ENCODE results near the gene METTL26.

The METTL26 gene

GRCh38 chr16:634051-634670, 1.9 kb downstream of the METTL26 start:
- Histone ChIP-seq H3K4me3 (replicated peaks; ENCODE audit: low read depth, low read length) (no peak overlapping the region), H3K36me3 (ENCODE audit: control insufficient read depth, insufficient read depth, low read length) (peaks cover 4% of the 10 kb centered on the region; the same call in 1 of the 2 replicates), H3K27me3 (replicated peaks; ENCODE audit: control insufficient read depth, insufficient read depth, low read length) (no peaks in the 10 kb centered on the region)
- no peak for TF ChIP-seq CTCF (IDR thresholded peaks at IDR 0.05; ENCODE audit: insufficient read depth, low read length, poor library complexity, severe bottlenecking)
- DNase-seq (ENCODE audit: extremely low read depth, insufficient read length) = no peak

- DNase-seq (ENCODE audit: extremely low read depth, insufficient read length) = no peak
- no peak for TF ChIP-seq CTCF (IDR thresholded peaks at IDR 0.05; ENCODE audit: insufficient read depth, low read length, poor library complexity, severe bottlenecking)
These were observed 2.6 kb downstream of the METTL26 start for GRCh38 chr16:633336-634050.

GRCh38 chr16:632486-633335, 3.4 kb downstream of the METTL26 start:
- H3K27me3 ChIP-seq (replicated peaks; ENCODE audit: control insufficient read depth, insufficient read depth, low read length) = no peaks in the 10 kb centered on the region
- H3K36me3 ChIP-seq (ENCODE audit: control insufficient read depth, insufficient read depth, low read length) = peaks cover 4% of the 10 kb centered on the region; the same call in 1 of the 2 replicates

More at GRCh38 chr16:633336-634050, 2.6 kb downstream of the METTL26 start:
- H3K27me3 ChIP-seq (replicated peaks; ENCODE audit: control insufficient read depth, insufficient read depth, low read length) = no peaks in the 10 kb centered on the region
- no peak overlapping the region for H3K4me3 ChIP-seq (replicated peaks; ENCODE audit: low read depth, low read length)
- peaks cover 4% of the 10 kb centered on the region; the same call in 1 of the 2 replicates for H3K36me3 ChIP-seq (ENCODE audit: control insufficient read depth, insufficient read depth, low read length)

GRCh38 chr16:631808-632358, 4.2 kb downstream of the METTL26 start:
- no peak for TF ChIP-seq CTCF (IDR thresholded peaks at IDR 0.05; ENCODE audit: insufficient read depth, low read length, poor library complexity, severe bottlenecking)

More at GRCh38 chr16:632486-633335, 3.4 kb downstream of the METTL26 start:
- no peak for TF ChIP-seq CTCF (IDR thresholded peaks at IDR 0.05; ENCODE audit: insufficient read depth, low read length, poor library complexity, severe bottlenecking)
- H3K4me3 ChIP-seq (replicated peaks; ENCODE audit: low read depth, low read length) = no peak overlapping the region
- no peak for DNase-seq (ENCODE audit: extremely low read depth, insufficient read length)

GRCh38 chr16:630815-631405, 5.2 kb downstream of the METTL26 start, which contains the start of gene WFIKKN1:
Gene WFIKKN1, plus strand, starts transcription at chr16:630985. Its CDS starts 269 bp downstream, at chr16:631254.
- Histone ChIP-seq H3K4me3 (replicated peaks; ENCODE audit: low read depth, low read length) (no peak within 1 kb of the TSS), H3K36me3 (ENCODE audit: control insufficient read depth, insufficient read depth, low read length) (peaks cover 4% of the 10 kb centered on the region; the same call in 1 of the 2 replicates), H3K27me3 (replicated peaks; ENCODE audit: control insufficient read depth, insufficient read depth, low read length) (no peaks in the 10 kb centered on the region)
- DNase-seq (ENCODE audit: extremely low read depth, insufficient read length) = no peak
- no peak for TF ChIP-seq CTCF (IDR thresholded peaks at IDR 0.05; ENCODE audit: insufficient read depth, low read length, poor library complexity, severe bottlenecking)

More at GRCh38 chr16:631808-632358, 4.2 kb downstream of the METTL26 start:
- DNase-seq (ENCODE audit: extremely low read depth, insufficient read length) = no peak
- H3K27me3 ChIP-seq (replicated peaks; ENCODE audit: control insufficient read depth, insufficient read depth, low read length) = no peaks in the 10 kb centered on the region
- no peak overlapping the region for H3K4me3 ChIP-seq (replicated peaks; ENCODE audit: low read depth, low read length)
- peaks cover 4% of the 10 kb centered on the region; the same call in 1 of the 2 replicates for H3K36me3 ChIP-seq (ENCODE audit: control insufficient read depth, insufficient read depth, low read length)

All from GM06990 (cell line).